ENCODE data around the gene ZBTB7C. TPM values are rescaled to one million over a fixed set of nuclear protein-coding genes. Genes with fewer than 3 reads are reported as not detected.

Gene ZBTB7C
- total and polyA plus RNA-seq, 9 of the 15 experiments (the other 6 are each of a cell fraction or from before 2014, with no cell fraction given): not detected

DNA sequence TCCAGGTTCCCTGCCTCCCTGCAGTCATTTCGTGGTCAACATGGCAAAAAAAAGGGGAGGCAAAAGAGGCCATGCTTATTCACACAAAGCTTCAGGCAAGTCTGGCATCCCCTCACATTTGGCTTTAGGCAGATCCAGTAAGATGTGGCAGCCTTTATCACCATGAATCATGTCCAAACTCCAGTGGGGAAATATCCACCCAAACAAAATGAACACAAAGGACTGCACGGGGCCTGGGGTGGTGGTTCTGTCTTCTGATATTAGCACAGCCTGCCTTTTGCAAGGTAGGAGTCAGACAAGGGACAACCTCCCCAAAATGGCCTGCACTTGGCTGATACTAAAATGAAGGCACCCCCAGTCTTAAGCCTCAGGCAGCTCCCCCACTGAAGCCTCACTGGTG lies 129.9 kb downstream of the ZBTB7C start:
- no peaks in the 10 kb centered on the region for H4K20me1 ChIP-seq (replicated peaks; ENCODE audit: control insufficient read depth, insufficient read depth, low read length)
- ATAC-seq: no peak
- H3K4me3 ChIP-seq: no peak overlapping the region
- no peak for DNase-seq (ENCODE audit: extremely low read depth in 1 of 4, low spot score in 3 of 4)
- BruUV-seq (replicated peaks): no TSS peak
- intact Hi-C loops (cut with micrococcal nuclease) (no loop called here), in situ Hi-C loops (cut with MboI) (no loop called here)
- no peak for TF ChIP-seq ZNF239 (CRISPR knock-in tag; IDR thresholded peaks at IDR 0.05)
- no peak for TF ChIP-seq POLR2B (IDR thresholded peaks at IDR 0.05; ENCODE audit: low read depth, partially characterized antibody)
- no peak for TF ChIP-seq SRSF9 (IDR thresholded peaks at IDR 0.05; ENCODE audit: borderline replicate concordance, low read depth, low read length)
- no peak for TF ChIP-seq ZNF57 (CRISPR knock-in tag; IDR thresholded peaks at IDR 0.05)
- TF ChIP-seq EWSR1 (IDR thresholded peaks at IDR 0.05; ENCODE audit: borderline replicate concordance, low read depth, partially characterized antibody): no peak
- TF ChIP-seq ZNF184 (CRISPR knock-in tag; IDR thresholded peaks at IDR 0.05): no peak
- no peak for TF ChIP-seq BHLHE40 (IDR thresholded peaks at IDR 0.05; ENCODE audit: low read length)
- TF ChIP-seq, protein P1, sequence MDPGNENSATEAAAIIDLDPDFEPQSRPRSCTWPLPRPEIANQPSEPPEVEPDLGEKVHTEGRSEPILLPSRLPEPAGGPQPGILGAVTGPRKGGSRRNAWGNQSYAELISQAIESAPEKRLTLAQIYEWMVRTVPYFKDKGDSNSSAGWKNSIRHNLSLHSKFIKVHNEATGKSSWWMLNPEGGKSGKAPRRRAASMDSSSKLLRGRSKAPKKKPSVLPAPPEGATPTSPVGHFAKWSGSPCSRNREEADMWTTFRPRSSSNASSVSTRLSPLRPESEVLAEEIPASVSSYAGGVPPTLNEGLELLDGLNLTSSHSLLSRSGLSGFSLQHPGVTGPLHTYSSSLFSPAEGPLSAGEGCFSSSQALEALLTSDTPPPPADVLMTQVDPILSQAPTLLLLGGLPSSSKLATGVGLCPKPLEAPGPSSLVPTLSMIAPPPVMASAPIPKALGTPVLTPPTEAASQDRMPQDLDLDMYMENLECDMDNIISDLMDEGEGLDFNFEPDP (CRISPR knock-in tag; IDR thresholded peaks at IDR 0.05): no peak
- TF ChIP-seq MAFG (tag; conservative IDR thresholded peaks at IDR 0.05): no peak
- TF ChIP-seq, protein P2, sequence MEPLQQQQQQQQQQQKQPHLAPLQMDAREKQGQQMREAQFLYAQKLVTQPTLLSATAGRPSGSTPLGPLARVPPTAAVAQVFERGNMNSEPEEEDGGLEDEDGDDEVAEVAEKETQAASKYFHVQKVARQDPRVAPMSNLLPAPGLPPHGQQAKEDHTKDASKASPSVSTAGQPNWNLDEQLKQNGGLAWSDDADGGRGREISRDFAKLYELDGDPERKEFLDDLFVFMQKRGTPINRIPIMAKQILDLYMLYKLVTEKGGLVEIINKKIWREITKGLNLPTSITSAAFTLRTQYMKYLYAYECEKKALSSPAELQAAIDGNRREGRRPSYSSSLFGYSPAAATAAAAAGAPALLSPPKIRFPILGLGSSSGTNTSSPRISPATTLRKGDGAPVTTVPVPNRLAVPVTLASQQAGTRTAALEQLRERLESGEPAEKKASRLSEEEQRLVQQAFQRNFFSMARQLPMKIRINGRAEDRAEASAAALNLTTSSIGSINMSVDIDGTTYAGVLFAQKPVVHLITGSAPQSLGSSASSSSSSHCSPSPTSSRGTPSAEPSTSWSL (CRISPR knock-in tag; IDR thresholded peaks at IDR 0.05; ENCODE audit: borderline replicate concordance): no peak
- no peak for TF ChIP-seq BRCA1 (IDR thresholded peaks at IDR 0.05)
- no peak for TF ChIP-seq BRCA1 (CRISPR knock-in tag; IDR thresholded peaks at IDR 0.05)
- no peak for TF ChIP-seq TAL1 (IDR thresholded peaks at IDR 0.05)
- no peak for TF ChIP-seq TCF3 (CRISPR knock-in tag; IDR thresholded peaks at IDR 0.05)
- no peak for TF ChIP-seq ZC3H11A (IDR thresholded peaks at IDR 0.05; ENCODE audit: low read depth, low read length)
- FAIRE-seq: no peak
- no peaks in the 10 kb centered on the region for H3K9me3 ChIP-seq (replicated peaks; ENCODE audit: control insufficient read depth, insufficient read depth, low read depth, low read length)
- 7% methylated on average over 2 of the region's 2 CpGs for WGBS (ENCODE audit: insufficient coverage, low coverage, missing lambda C conversion rate)
- H3K4me1 ChIP-seq (replicated peaks in 1 of 2; ENCODE audit: control insufficient read depth in 2 of 2, insufficient read depth in 2 of 2, low read length in 2 of 2): no peaks in the 10 kb centered on the region
- CTCF ChIA-PET (ENCODE audit: low intra/inter-chr PET ratio): no interaction called here
- no peak overlapping the region for H3K27ac ChIP-seq (ENCODE audit: extremely low read depth, low read depth, low read length)
- H3K4me2 ChIP-seq (ENCODE audit: insufficient read depth, low read length): no peak overlapping the region
- no peaks in the 10 kb centered on the region for H3K79me2 ChIP-seq (ENCODE audit: control insufficient read depth, insufficient read depth, low read length)
- H2AFZ ChIP-seq (ENCODE audit: low read depth, low read length): no peak overlapping the region
- H3K27me3 ChIP-seq (ENCODE audit: control insufficient read depth in 2 of 2, insufficient read depth in 2 of 2, low read length in 2 of 2): no peaks in the 10 kb centered on the region
- H3K36me3 ChIP-seq (ENCODE audit: control insufficient read depth, insufficient read depth, low read length): no peaks in the 10 kb centered on the region
- H3K9me1 ChIP-seq (ENCODE audit: control insufficient read depth, insufficient read depth, low read length): no peaks in the 10 kb centered on the region
- POLR2A ChIA-PET: interaction anchor here (1.0 kb wide), 1 partner anchor 10 kb away, joined by 3 read pairs; no protein-coding TSS in a partner anchor
- no peak overlapping the region for H3K9ac ChIP-seq (ENCODE audit: insufficient read depth in 1 of 2, low read depth in 2 of 2, low read length in 2 of 2)

Measured in K562 (cell line).